NOMO-1 treated with dmso at 0.1 percent for 144 hours (cell line): ENCODE measurements around the gene RTBDN.
"Not testable (repeated sequence)": the region's sequence is repeated elsewhere in the genome, so short reads cannot be mapped to it uniquely, and the experiment has no call there.

Experiments used
- DNase-seq: peaks from one replicate; lab custom pipeline; 2025; ENCODE audit not compliant: unreplicated experiment; lab: John Stamatoyannopoulos, UW

RTBDN gene

DNA sequence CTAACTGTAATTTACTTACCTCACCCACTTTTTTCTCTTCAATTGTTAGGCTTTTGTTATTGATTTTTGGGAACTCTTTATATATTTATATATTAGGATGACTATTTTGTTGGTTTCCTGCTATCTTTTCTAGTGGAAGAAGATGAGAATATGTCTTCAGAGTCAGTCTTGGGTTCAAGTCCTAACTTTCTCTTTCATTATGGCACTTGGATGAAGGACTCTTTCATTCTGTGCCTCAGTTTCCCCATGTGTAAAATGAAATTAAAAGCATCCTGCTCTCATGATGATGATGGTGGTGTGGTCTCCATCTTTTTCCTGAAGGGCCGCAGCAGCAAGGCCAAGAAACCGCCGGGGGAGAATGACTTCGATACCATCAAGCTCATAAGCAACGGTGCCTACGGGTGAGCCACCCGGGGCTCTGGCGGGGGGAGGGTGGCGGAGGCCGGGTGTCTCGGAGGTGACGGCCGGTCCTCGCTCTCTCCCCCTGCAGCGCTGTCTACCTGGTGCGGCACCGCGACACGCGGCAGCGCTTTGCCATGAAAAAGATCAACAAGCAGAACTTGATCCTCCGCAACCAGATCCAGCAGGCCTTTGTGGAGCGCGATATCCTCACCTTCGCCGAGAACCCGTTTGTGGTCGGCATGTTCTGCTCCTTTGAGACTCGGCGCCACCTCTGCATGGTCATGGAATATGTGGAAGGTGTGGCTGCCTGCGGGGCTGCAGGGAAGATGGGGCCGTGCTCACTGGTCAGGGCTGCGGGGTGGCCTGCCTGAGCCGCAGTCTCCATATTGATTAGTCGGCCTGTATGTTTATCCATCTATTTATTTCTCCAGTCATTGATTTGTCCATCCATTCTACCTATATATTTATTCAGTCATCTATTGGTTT lies 23.9 kb upstream of the RTBDN start:
- no peak for DNase-seq

DNA sequence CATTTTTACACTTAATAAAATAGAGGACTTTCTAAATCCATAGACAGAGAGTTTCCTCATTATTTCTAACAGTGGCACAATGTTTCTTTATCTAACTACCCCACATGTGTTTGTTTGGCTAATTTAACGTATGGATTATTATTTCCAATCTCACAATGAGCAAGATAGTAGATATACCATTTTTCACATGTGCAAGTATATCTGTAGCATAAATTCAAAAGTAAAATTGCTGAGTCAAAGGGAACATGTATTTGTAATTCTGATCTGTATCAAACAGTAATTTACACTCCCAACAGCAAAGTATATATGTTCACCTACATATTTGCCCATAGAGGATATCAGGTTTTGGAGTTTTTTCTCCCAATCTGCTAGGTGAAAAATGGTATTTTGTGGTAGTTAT lies 22.3 kb upstream of the RTBDN start:
- DNase-seq: no peak

DNA sequence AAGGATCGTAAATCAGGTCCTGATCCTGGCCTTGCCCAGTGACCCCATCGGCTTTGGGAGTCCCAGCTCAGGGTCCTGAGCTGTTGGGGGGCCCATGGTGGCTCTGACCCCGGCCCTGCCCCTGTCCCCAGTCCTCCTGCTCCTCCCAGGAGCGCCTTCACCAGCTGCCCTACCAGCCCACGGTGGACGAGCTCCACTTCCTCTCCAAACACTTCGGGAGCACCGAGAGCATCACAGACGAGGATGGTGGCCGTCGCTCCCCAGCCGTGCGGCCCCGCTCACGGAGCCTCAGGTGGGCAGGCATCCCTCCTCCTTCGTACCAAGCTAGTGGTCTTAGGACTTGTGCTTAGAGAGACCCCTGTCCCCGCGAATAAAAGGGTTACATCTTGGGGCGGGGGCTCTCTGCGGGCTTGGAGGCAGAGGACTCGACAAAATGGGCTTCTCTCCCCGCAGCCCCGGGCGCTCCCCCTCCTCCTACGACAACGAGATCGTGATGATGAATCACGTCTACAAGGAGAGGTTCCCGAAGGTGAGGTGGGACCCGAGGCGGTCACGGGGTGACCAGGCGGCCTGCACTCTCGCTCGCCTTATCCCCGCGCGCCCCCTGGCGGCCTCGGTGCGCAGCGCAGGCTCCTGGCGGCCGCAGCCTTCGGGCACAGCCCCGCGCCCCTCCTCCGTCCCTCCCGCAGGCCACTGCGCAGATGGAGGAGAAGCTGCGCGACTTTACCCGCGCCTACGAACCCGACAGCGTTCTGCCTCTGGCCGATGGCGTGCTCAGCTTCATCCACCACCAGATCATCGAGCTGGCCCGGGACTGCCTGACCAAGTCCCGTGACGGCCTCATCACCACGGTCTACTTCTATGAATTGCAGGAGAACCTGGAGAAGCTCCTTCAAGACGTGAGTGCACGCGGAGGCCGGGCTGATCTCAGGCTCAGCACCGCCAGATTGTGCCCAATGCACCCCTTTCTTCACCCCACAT lies 13.1 kb upstream of the RTBDN start:
- peak; percentile 75 for DNase-seq

DNA sequence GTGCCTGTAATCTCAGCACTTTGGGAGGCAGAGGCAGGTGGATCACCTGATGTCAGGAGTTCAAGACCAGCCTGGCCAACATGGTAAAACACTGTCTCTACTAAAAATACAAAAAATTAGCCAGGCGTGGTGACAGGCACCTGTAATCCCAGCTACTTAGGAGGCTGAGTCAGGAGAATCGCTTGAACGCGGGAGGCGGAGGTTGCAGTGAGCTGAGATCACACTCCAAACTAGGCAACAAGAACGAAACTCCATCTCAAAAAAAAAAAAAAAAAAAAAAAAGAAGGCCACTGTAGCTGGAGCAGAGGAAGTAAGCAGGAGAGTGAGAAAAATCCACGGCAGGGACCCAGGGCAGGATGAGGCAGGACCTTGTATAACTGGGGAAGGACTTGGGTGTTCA lies 12.2 kb upstream of the RTBDN start:
- not testable (repeated sequence) for DNase-seq

DNA sequence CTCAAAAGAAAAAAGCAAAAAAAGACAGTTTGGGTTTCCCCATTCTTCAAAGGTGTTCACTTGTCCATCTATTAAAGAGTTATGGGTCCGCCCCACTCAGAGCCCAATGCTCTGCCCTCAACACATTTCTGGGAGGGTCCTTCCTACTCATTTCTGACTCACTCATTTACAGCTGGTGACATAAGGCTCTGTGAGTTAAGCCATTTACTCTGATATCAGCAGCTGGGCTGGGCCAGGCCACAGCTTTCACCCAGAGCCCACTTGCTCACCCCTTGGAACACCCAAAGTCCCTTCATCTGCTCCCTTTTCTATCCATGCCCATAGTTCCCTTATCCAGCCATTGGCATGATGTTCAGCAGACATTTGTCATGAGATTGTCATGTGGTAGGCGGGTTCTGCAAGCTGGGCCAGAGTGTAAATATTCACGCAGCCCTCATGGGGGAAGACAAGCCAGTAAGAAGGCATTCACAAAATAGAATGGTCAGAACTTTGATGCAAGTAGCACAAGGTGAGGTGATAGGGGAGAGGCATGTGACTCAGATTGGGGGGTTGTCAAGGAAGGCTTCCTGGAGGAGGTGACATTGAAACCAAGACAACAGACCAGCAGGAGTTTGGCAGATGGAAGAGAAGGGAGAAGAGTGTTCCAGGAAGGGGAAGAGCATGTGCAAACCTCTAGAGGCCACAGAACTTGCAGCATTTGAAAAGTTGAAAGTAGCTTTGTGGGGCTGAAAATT lies 9.8 kb upstream of the RTBDN start:
- DNase-seq: no peak

DNA sequence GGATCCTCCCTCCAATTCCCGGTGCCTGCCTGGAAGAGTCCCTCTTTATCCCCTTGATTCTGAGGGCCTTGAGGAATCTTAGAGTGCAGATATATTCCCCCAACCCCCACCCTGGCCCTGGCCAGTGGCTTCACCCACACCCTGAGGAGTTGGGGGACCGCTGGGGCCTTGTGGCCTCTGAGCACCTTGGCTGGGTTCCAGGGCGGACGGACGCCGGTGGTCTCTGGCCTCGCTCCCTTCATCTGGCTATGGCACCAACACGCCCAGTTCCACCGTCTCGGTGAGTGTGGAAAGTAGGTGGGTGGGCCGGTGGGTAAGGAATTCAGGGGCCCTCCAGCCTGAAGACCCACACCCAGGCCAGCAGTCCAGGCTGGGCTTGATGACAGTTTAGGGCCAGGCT lies 8.9 kb upstream of the RTBDN start:
- DNase-seq: no peak

DNA sequence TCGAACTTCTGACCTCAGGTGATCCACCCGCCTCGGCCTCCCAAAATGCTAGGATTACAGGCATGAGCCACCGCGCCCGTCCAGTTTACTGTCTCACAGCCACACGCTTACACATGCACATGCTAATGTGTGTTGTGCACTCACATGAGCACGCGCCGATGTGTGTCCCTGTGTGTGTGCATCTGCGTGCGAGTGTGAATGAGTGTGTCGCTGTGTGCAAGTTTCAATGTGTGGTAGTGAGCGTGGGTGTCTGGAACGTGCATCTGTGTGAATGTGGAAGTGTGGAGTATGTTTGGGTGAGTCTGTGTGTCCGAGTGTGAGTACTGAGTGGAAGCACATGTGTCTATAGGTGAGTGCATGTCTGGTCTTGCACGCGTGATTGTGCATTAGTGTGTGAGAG lies 8.1 kb upstream of the RTBDN start:
- no peak for DNase-seq

DNA sequence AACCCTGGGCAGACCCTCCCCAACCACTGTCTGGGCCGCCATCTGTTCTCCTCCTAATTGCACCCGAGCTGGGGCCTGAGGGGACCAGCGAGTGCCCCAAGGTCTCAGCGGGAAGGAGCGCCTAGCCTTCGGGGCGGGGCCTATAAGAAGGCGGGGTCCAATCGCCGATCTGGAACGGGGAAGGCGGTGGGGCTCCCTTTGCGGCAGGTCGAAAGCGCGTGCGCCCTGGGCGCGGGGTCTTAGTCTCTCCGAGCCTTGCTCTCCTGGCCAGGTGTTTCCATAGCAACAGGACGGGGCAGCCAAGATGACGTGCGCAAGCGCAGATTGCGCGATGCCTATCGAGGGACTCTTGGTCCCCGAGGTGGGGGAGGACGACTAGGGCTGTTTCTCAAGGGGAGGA lies 6.7 kb upstream of the RTBDN start:
- DNase-seq: no peak

DNA sequence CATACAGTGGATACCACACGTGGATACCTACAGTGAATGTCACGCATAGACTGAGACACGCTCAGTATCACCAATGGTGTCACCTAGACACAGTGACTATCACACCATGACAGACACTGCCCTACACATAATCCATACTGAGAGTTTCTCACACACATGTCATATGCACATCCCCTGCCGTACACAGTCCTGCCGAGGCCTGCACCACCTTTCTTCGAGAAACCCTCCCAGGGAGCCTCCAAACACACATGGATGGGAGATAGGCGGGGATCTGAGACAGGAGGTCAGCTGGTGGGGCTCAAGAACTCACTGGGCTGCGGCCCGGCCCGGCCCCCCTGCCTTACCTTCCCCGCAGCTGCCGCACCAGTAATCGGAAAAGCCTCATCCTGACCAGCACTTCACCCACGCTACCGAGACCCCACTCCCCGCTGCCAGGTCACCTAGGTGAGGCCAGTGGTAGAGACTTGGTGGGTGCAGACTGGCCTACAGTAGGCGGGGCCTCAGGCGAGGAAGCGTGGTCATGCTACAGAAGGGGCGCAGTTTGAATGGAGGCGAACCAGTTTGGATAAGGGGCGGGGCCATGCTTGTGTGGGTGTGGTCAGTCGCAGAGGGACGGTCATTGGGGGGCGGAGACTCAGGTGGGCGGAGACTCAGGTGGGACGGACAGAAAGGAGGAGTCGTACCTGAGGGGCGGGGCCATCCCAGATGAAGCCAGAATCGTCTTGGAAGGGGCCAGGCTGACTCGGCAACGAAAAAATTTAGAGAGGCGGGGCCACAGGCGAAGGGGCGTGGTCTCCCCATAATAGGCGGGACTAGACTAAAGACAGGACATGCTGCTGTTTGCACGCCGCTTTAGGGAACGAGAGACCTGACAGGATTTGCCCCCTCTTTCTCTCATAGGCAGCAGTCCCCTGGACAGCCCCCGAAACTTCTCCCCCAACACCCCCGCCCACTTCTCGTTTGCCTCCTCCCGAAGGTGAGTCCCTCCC lies 6.0 kb upstream of the RTBDN start:
- no peak for DNase-seq

DNA sequence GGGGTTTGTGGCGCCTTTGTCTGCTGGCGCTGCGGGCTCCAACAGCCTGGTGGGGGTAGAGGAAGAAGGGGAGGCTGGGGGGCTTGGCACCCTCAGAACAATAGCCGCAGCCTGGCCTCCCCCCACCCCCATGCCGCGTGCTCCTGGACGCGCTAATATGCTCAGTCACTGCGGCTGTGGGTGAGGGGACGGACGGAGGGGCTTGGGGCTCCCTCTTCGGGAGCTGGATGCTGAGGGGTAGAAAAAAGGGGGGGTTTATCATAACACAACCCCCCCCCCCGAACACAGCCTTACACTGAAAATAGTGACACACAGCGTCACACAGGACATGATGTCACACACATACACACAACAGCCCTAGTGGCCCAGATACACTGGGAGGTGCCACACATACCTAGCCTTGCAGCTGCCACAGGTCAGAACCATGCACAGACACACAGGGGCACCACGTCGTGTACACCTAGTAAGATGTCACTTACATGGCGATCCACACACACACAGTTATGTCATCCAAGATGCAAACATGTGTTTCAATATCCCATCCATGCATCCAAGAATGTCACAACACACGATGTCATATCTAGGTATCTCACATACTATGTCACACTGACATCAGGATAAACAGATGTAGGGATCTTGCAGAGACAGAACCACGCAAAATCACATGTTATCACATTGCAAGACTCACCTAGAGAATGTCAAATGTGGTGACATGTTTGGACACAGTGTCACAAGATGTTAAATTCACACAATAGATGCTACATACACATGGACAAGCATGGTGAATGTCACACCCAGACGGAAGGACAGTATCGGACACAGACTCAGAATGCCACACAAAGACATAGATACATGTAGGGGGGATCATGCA lies 4.7 kb upstream of the RTBDN start:
- DNase-seq: no peak

DNA sequence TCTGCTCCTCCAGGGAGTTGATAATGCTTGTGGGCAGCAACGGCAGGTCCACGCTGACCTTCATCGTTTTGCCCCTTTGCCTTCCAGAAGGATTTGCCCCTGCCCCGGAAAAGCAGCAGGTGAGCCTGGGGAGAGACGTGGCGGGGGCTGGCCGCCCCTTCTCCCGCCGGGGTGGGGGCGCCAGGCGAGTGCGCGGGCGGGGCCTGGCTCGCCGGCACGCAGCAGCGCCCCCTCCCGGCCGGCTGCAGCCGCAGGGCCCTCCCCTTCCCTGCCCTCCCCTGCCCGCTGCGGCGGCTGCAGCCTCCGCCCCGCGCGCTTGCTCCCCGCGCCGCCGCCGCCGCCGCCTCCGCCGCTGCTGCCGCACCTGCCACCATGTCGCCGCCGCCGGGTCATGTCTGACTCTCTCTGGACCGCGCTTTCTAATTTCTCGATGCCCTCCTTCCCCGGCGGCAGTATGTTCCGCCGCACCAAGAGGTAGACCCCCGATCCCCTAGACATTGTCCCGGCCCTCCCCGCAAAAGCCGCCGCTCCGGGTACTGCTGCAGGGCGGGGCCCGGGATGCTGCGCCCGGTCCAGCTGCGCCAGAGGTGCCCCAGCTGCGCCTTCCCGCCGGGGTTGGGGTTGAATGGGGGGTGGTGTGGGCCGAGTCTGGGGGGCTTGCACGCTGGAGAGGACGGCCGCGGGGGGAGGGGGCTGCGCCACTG lies 4.0 kb upstream of the RTBDN start, which contains the start of gene MAST1:
Gene MAST1, plus strand, starts transcription at position 334 of the 704 bp plus-strand sequence. Its CDS starts 58 bp downstream, at position 392.
- peak; percentile 19 for DNase-seq

DNA sequence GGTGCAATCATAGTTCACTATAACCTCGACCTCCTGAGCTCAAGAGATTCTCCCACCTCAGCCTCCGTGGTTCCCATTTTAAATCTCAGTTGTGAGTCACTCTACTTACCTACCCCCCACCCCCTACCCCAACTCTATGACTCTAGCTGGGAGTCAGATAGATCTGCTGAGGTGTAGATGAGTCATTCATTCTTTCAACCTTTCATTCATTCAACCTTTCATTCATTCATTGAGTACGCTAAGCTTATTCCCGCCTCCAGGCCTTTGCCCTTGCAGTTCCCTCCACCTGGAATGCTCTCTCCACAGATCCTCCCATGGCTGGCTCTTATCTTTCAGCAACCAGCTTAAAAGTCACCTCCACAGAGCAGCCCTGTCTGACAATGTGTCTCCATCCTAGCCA lies 2.8 kb upstream of the RTBDN start:
- DNase-seq: no peak

DNA sequence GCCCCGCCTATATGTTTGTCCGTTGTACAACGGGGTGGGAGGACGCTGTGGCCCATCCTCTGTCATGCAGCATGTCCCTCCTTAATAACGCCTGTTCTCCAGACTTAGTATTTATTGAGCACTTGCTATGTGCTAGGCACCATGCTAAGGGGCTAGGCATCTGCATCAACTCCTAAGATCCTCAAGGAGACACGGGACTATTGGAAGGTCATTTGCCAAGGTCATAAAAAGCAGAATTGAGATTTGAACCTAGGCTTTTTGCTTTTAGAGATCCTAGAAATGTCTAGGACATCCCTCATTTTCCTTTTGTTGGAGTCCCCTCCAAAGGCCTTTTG lies 2.1 kb upstream of the RTBDN start:
- DNase-seq: no peak

DNA sequence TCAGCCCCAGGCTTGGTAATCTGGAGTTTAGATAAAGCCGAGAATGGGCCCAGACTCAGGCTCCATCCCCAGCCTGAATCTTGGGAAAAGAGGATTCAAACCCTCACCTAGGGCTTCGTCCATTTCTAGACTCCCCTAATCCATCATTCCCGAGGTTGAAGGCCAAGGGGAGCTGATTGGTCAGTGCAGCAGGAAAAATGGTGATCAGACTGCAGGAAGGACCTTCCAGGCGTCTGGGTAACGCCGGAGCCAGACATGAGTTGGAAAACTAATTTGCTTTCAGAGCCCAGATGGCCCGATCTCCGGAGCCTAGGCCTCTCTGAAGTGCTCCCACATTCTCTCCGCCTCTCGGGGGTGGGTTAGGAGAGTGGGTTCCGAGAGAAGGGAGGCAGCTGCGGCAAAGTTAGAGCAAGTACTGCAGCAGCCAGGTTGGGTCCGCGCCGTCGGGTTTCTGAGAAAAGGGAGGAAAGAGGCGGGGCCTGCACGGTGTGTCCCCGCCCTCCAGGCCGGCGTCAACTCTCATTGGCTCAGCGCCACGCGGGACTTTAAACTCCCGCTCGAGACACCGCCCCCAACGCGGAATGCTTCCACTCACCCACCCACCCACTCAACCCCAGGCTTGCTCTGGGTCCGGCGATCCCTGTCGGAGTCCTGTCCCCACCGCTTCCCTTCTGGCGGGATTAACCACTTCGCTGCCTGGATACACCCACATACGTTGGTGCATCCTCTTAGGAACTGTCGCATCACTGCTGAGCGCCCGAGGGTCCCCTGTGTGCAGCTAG lies 788 bp upstream of the RTBDN start:
- DNase-seq: no peak

DNA sequence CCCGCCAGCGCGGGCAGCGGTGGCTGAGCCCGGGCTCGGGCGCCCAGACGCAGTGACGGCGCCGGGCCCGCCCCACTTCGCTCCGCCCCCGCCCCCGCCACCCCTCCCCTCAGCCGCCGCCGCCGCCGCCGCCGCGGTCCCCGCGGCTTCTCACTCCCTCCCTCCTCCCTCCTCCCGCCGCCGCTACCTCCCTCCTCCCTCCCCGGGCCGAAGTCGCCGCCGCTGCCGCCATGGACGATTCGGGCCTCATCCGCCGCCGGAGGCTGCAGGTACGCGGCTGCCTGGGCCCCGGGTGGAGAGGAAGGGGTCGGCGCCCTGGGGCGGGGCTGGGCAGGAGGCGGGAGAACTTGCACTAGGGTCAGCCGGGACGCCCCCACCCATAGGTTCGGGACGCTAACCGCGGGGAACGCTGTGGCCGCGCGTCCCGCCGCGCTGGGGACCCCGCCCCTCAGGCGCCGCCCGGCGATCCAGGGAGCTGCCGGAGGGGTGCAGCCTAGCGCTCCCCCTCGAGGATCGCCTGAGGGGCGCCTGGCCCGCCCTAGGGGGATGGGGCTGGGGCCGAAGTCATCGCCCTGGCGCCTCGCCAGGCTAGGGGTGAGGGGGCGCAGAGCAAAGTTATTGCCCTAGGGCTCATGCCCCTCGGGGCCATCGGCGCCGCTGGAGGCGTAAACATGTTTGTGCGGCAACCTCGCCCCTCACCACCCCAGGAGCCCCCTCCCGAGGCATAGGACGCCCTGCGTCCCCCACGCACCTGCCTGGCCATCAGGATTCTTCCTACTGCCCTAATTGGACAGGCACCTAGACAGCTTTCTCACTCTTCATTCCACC lies 427 bp downstream of the RTBDN start:
- DNase-seq: no peak

DNA sequence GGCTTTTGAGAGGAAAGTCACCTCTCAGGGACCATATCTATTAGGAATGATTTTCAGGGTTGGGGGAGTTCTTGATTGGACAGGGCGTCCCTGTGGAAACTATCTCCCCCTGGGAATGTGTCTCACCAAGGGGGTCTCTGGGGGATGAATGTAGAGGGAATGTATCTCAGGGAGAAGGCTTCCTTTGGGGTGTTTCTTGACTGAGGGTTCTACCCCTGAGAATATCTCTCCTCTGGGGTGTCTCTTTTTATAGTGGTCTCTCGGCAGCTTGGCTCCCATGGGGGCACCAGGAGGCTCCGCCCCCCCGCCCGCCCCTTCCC lies 1.0 kb downstream of the RTBDN start:
- no peak for DNase-seq

DNA sequence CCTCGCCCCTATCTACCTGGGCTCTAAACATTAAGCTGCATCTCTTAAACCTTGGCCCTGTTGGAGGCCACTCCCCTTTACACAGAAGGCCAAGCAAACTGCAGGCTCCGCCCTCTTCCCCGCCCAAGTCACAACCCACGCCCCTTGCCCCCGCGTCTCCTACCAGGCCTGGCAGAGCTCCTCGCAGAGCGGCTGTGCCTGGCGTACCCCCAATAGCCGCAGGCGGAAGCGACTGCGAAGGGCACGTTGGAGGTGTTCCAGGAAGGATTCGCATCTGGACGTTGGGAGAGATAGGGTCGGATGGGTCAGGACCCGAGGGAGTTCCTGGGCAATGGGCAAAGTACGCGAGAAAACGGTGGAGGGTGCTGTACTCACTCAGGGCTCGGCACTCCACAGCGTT lies 5.9 kb downstream of the RTBDN start:
- DNase-seq: no peak
